Measurements from ENCODE around the gene APLN. TPM values are rescaled to one million over a fixed set of nuclear protein-coding genes. Genes with fewer than 3 reads are reported as not detected.

Gene APLN
- total RNA-seq, 1 experiment from 2014 or later: not detected

DNA sequence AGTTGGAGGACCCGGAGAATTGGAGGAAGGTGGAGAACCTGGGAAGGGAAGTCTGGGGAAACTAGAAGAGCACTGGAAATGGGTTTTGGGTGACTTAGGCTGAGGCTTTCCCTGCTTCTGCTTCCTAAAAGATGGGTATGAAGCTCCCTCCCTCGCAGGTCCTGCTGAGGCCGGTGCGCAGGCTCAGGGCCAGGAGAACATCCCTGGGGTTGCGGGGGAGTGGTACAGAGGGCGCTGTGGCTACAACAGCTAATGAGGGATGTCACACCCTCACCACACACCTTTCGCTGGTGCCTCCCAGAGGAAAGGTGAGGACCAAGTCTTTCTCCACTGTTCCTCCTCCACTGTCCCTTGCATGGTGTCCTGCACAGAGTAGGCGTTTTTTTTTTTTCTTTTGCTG, 15.8 kb downstream of the APLN start:
- H3K9me3 Mint-ChIP-seq (ENCODE audit: unreplicated experiment): no peaks in the 10 kb centered on the region
- no peak overlapping the region for H3K27ac Mint-ChIP-seq (ENCODE audit: low read depth, unreplicated experiment)
- CTCF ChIA-PET: interaction anchor here (0.6 to 8.3 kb wide), 19 partner anchors 8 to 1356 kb away, joined by 3 to 126 read pairs (median 4); partner anchors contain the start of gene APLN
- no peaks in the 10 kb centered on the region for H3K4me1 Mint-ChIP-seq (ENCODE audit: insufficient read depth, unreplicated experiment)
- H3K36me3 Mint-ChIP-seq (ENCODE audit: insufficient read depth, unreplicated experiment): no peaks in the 10 kb centered on the region
- no peak overlapping the region for H3K4me3 Mint-ChIP-seq (ENCODE audit: unreplicated experiment)
- POLR2A ChIA-PET: no interaction called here
- no TSS peak for BruUV-seq (replicated peaks)
- peaks cover 39% of the 10 kb centered on the region for H3K27me3 Mint-ChIP-seq (ENCODE audit: insufficient read depth, unreplicated experiment)
- DNase-seq (ENCODE audit: unreplicated experiment): no peak
- TF ChIP-seq, protein P1, sequence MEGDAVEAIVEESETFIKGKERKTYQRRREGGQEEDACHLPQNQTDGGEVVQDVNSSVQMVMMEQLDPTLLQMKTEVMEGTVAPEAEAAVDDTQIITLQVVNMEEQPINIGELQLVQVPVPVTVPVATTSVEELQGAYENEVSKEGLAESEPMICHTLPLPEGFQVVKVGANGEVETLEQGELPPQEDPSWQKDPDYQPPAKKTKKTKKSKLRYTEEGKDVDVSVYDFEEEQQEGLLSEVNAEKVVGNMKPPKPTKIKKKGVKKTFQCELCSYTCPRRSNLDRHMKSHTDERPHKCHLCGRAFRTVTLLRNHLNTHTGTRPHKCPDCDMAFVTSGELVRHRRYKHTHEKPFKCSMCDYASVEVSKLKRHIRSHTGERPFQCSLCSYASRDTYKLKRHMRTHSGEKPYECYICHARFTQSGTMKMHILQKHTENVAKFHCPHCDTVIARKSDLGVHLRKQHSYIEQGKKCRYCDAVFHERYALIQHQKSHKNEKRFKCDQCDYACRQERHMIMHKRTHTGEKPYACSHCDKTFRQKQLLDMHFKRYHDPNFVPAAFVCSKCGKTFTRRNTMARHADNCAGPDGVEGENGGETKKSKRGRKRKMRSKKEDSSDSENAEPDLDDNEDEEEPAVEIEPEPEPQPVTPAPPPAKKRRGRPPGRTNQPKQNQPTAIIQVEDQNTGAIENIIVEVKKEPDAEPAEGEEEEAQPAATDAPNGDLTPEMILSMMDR (IDR thresholded peaks at IDR 0.05; ENCODE audit: unreplicated experiment): no peak
- intact Hi-C loops (cut with micrococcal nuclease): loop anchor here (10.0 kb wide), 1 partner anchor 186 kb away; no protein-coding TSS in a partner anchor

DNA sequence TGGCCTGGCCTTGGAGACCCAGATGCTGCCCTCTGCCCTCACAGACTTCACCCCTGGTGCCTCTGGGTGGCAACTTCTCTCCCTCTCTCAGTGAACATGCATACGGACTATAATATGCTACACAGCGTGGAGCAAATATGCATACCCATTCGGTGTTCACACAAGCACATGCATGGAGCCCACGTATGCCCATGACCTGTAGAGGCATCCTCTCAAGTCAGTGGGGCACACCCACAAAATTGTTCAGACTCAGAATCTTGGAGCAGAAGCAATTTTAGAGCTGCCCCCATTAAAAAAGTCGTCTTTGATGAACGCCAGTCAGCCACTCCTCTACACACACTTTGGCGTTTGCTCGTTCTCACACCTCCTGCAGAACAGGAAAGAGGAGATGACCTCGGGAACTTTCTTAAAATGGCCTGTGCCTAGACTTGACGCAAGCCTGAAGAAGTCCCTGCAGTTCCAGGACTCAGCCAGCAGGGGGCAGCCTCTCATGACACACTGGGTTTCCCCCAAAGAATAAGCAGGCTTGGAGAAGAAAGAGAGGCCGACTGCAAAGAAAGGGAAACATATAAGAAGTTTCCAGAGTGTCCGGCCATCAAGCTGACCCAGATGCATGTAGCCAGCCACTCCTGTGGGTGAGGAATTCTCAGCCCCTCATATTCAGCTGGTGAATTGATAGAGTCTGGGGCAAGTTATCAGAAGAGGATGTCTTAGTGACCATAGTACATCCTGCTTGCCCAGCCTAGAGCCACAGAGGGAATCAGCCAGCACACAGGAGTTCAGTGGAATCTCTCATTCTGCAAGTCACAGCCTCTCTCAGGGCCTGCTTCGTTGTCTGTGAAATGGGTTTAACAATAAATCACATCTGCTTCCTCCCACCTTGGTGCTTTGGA, 17.3 kb downstream of the APLN start:
- ChIA-PET CTCF (interaction anchor here (0.7 to 8.3 kb wide), 40 partner anchors 10 to 549 kb away, joined by 3 to 126 read pairs (median 5); partner anchors contain the start of gene APLN), POLR2A (no interaction called here)
- no peaks in the 10 kb centered on the region for H3K4me1 Mint-ChIP-seq (ENCODE audit: insufficient read depth, unreplicated experiment)
- intact Hi-C loops (cut with micrococcal nuclease): loop anchor here (1.0 to 10.0 kb wide), 4 partner anchors 30 to 423 kb away; no protein-coding TSS in a partner anchor
- peak; percentile 76 for DNase-seq (ENCODE audit: unreplicated experiment)
- H3K36me3 Mint-ChIP-seq (ENCODE audit: insufficient read depth, unreplicated experiment): no peaks in the 10 kb centered on the region
- BruUV-seq (replicated peaks): no TSS peak
- H3K4me3 Mint-ChIP-seq (ENCODE audit: unreplicated experiment): no peak overlapping the region
- TF ChIP-seq, protein P1 (IDR thresholded peaks at IDR 0.05; ENCODE audit: unreplicated experiment): peak; percentile 96
- no peak overlapping the region for H3K27ac Mint-ChIP-seq (ENCODE audit: low read depth, unreplicated experiment)
- no peaks in the 10 kb centered on the region for H3K9me3 Mint-ChIP-seq (ENCODE audit: unreplicated experiment)
- H3K27me3 Mint-ChIP-seq (ENCODE audit: insufficient read depth, unreplicated experiment): peaks cover 30% of the 10 kb centered on the region

DNA sequence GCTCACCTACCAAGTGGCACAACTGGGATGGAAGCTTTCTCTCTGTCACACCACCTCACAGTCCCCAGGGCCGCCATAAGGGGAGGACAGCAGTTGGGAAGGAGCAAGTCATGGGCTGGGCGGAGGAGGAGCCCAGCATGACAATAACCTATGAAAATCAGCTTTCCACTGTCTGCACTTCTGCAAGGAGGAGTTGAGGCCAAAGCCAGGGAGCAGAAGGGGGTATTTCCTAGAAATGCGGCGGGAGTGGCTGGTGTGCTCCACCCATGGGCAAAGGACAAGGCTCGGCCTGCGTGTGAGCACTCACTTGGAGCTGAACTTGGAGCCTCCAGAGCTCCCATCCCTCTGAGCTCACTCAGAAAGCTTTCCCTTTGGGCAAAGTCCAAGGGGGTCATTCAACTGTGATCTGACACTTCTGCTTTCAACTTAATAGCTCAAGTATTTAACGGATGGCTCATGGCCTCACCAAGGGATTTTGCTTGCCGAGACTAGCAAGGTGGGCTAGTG, 18.5 kb downstream of the APLN start:
- H3K27me3 Mint-ChIP-seq (ENCODE audit: insufficient read depth, unreplicated experiment): peaks cover 38% of the 10 kb centered on the region
- H3K36me3 Mint-ChIP-seq (ENCODE audit: insufficient read depth, unreplicated experiment): no peaks in the 10 kb centered on the region
- TF ChIP-seq, protein P1 (IDR thresholded peaks at IDR 0.05; ENCODE audit: unreplicated experiment): no peak
- H3K4me1 Mint-ChIP-seq (ENCODE audit: insufficient read depth, unreplicated experiment): no peaks in the 10 kb centered on the region
- H3K4me3 Mint-ChIP-seq (ENCODE audit: unreplicated experiment): no peak overlapping the region
- ChIA-PET CTCF (interaction anchor here (0.5 to 8.3 kb wide), 23 partner anchors 9 to 750 kb away, joined by 3 to 126 read pairs (median 3); partner anchors contain the start of gene APLN), POLR2A (interaction anchor here (0.6 kb wide), 1 partner anchor 88 kb away, joined by 3 read pairs; no protein-coding TSS in a partner anchor)
- BruUV-seq (replicated peaks): no TSS peak
- no peak for DNase-seq (ENCODE audit: unreplicated experiment)
- intact Hi-C loops (cut with micrococcal nuclease): loop anchor here (10.0 kb wide), 1 partner anchor 189 kb away; no protein-coding TSS in a partner anchor
- H3K9me3 Mint-ChIP-seq (ENCODE audit: unreplicated experiment): no peaks in the 10 kb centered on the region
- no peak overlapping the region for H3K27ac Mint-ChIP-seq (ENCODE audit: low read depth, unreplicated experiment)

DNA sequence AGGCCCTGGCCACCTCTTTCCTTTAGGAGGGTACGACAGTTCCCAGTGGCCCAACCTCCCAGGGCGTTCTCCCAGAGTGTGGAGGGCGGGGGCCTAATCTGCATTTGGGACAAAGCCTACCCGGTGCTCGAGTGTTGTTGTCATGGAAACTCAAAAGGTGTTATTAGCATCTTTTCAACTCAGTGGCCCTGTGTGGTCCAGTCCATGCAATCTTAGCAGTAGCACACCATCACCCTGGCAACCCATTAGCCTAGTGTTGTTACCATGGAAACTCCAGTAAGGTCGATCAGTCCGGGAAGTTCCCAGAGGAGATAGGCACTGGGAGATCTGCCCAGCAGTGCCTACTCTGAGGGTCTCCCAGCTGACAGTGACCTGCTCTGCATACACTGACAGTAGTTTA, 20.2 kb downstream of the APLN start:
- ChIA-PET POLR2A (no interaction called here), CTCF (interaction anchor here (0.6 to 1.3 kb wide), 3 partner anchors 30 to 654 kb away, joined by 3 to 8 read pairs (median 4); no protein-coding TSS in a partner anchor)
- Mint-ChIP-seq H3K4me1 (ENCODE audit: insufficient read depth, unreplicated experiment) (no peaks in the 10 kb centered on the region), H3K9me3 (ENCODE audit: unreplicated experiment) (no peaks in the 10 kb centered on the region), H3K36me3 (ENCODE audit: insufficient read depth, unreplicated experiment) (no peaks in the 10 kb centered on the region), H3K27me3 (ENCODE audit: insufficient read depth, unreplicated experiment) (peaks cover 27% of the 10 kb centered on the region), H3K4me3 (ENCODE audit: unreplicated experiment) (no peak overlapping the region), H3K27ac (ENCODE audit: low read depth, unreplicated experiment) (no peak overlapping the region)
- intact Hi-C loops (cut with micrococcal nuclease): loop anchor here (10.0 kb wide), 1 partner anchor 190 kb away; no protein-coding TSS in a partner anchor
- TF ChIP-seq, protein P1 (IDR thresholded peaks at IDR 0.05; ENCODE audit: unreplicated experiment): no peak
- BruUV-seq (replicated peaks): no TSS peak
- DNase-seq (ENCODE audit: unreplicated experiment): no peak
